HEK293 (cell line): Measurements from ENCODE around the gene RAC3.

Experiments
- CTCF ChIA-PET: fragments of 350-600 bp; formaldehyde crosslinking; extraction: SDS; loops from one replicate; lab custom pipeline; 2021; ENCODE audit warnings: antibody characterized with exemption; lab: Yijun Ruan, JAX
- POLR2A ChIA-PET: fragments of 300-600 bp; formaldehyde crosslinking; extraction: SDS; loops from one replicate; lab custom pipeline; 2020; ENCODE audit warnings: antibody characterized with exemption, inconsistent platforms; lab: Yijun Ruan, JAX
- H3K27ac ChIP-seq: fragments of 200-500 bp; sonication (Bioruptor generic); 2 replicates; pipeline ENCODE4 v1.5.1; 2014; ENCODE audit warnings: low read depth, low read length, control low read depth, inconsistent platforms; ENCODE audit errors: extremely low read depth
- H3K36me3 ChIP-seq, 2 experiments: fragments of 200-500 bp in 1 of 2; sonication (Bioruptor generic) in 1 of 2; 1 replicate in 1 of 2; 2 replicates in 1 of 2; pipeline ENCODE4 v1.5.1; 2014 to 2017; ENCODE audit warnings: inconsistent platforms in 2 of 2, low read length in 2 of 2; ENCODE audit not compliant: control insufficient read depth in 2 of 2, insufficient read depth in 1 of 2
- H3K4me1 ChIP-seq: fragments of 200-500 bp; sonication (Bioruptor generic); 2 replicates; pipeline ENCODE4 v1.5.1; 2014; ENCODE audit warnings: mild to moderate bottlenecking, low read length, inconsistent platforms; ENCODE audit not compliant: control insufficient read depth, insufficient read depth
- H3K4me3 ChIP-seq: 2 replicates; pipeline ENCODE4 v1.5.1; 2011; ENCODE audit warnings: low read depth, mild to moderate bottlenecking, control low read depth, low read length, moderate library complexity
- H3K9me3 ChIP-seq: fragments of 200-500 bp; sonication (Bioruptor generic); 2 replicates; pipeline ENCODE4 v1.5.1; 2014; ENCODE audit warnings: low read depth, low read length, inconsistent platforms; ENCODE audit not compliant: control insufficient read depth, insufficient read depth
- GLIS2 ChIP-seq: fragments of 450-650 bp; formaldehyde crosslinking; IDR thresholded peaks from 2 replicates; pipeline ENCODE4 v1.5.1; 2016; ENCODE audit warnings: missing biosample characterization, missing genetic modification characterization
- INSM2 ChIP-seq: fragments of 450-650 bp; formaldehyde crosslinking; IDR thresholded peaks from 2 replicates; pipeline ENCODE4 v1.5.1; 2016; ENCODE audit warnings: missing biosample characterization, missing genetic modification characterization
- ZBTB11 ChIP-seq: fragments of 450-650 bp; formaldehyde crosslinking; conservative IDR thresholded peaks from 2 replicates; pipeline ENCODE4 v1.5.1; 2016; ENCODE audit warnings: low read depth, missing biosample characterization, missing genetic modification characterization
- ZIC2 ChIP-seq: fragments of 450-650 bp; formaldehyde crosslinking; IDR thresholded peaks from 2 replicates; pipeline ENCODE4 v1.5.1; 2016; ENCODE audit warnings: missing biosample characterization, missing genetic modification characterization
- ZNF10 ChIP-seq: fragments of 450-650 bp; formaldehyde crosslinking; IDR thresholded peaks from 2 replicates; pipeline ENCODE4 v1.5.1; 2017; ENCODE audit warnings: missing biosample characterization, missing genetic modification characterization
- ZNF140 ChIP-seq: fragments of 450-650 bp; formaldehyde crosslinking; IDR thresholded peaks from 2 replicates; pipeline ENCODE4 v1.5.1; 2016; ENCODE audit warnings: missing biosample characterization, missing genetic modification characterization
- ZNF513 ChIP-seq: fragments of 450-650 bp; IDR thresholded peaks from 2 replicates; pipeline ENCODE4 v1.5.1; 2018; ENCODE audit warnings: missing biosample characterization, missing genetic modification characterization
- ZNF600 ChIP-seq: fragments of 450-650 bp; formaldehyde crosslinking; IDR thresholded peaks from 2 replicates; pipeline ENCODE4 v1.5.1; 2016; ENCODE audit warnings: missing biosample characterization, missing genetic modification characterization
- ZNF701 ChIP-seq: fragments of 450-650 bp; formaldehyde crosslinking; IDR thresholded peaks from 2 replicates; pipeline ENCODE4 v1.5.1; 2016; ENCODE audit warnings: missing biosample characterization, missing genetic modification characterization

RAC3 gene

GRCh38 chr17:82051776-82052637 lies 20.5 kb downstream of the RAC3 start, which contains the start of the genes GPS1 and RFNG (continued):
- TF ChIP-seq ZBTB11 (tag by site-specific recombination) = 0 out of 2 replicates have a peak, but pooled peaks have one; percentile 39

GRCh38 chr17:82052638-82053059 lies 21.2 kb downstream of the RAC3 start:
- no peaks in the 10 kb centered on the region for H3K9me3 ChIP-seq
- H3K4me3 ChIP-seq = peak overlapping the region; percentile 83
- H3K27ac ChIP-seq = peak overlapping the region; percentile 73
- peak; percentile 2; the same call in 1 of the 2 replicates for TF ChIP-seq ZIC2
- TF ChIP-seq GLIS2 (tag by site-specific recombination) = 0 out of 2 replicates have a peak, but pooled peaks have one; percentile 5
- TF ChIP-seq ZNF600 (tag by site-specific recombination) = peak; percentile 3; the same call in 1 of the 2 replicates
- TF ChIP-seq ZNF513 (tag by site-specific recombination) = no peak
- peaks cover 0 to 78% of the 10 kb centered on the region in 2 experiments; a peak in 2 of 3 replicates for H3K36me3 ChIP-seq
- H3K4me1 ChIP-seq = peaks cover 7% of the 10 kb centered on the region
- ChIA-PET CTCF (interaction anchor here (0.7 kb wide), 2 partner anchors 15 to 33 kb away, joined by 3 read pairs; partner anchors contain the start of gene DCXR), POLR2A (interaction anchor here (0.5 to 14.2 kb wide), 10 partner anchors 9 to 243 kb away, joined by 3 to 96 read pairs (median 4); partner anchors contain the start of genes DCXR, DUS1L, FASN and RAC3)

GRCh38 chr17:82053130-82053529 lies 21.7 kb downstream of the RAC3 start:
- POLR2A ChIA-PET = interaction anchor here (0.6 to 14.2 kb wide), 7 partner anchors 8 to 123 kb away, joined by 3 to 96 read pairs (median 4); partner anchors contain the start of genes CENPX, DCXR, LRRC45 and RAC3
- Histone ChIP-seq H3K4me1 (peaks cover 7% of the 10 kb centered on the region), H3K36me3 (peaks cover 0 to 78% of the 10 kb centered on the region in 2 experiments; a peak in 2 of 3 replicates), H3K4me3 (peak overlapping the region; percentile 83), H3K9me3 (no peaks in the 10 kb centered on the region), H3K27ac (peak overlapping the region; percentile 73)
- CTCF ChIA-PET = interaction anchor here (0.7 to 1.8 kb wide), 2 partner anchors 23 to 34 kb away, joined by 3 to 8 read pairs; no protein-coding TSS in a partner anchor
- TF ChIP-seq ZNF140 (tag by site-specific recombination) = no peak
- TF ChIP-seq ZNF701 = no peak
- no peak for TF ChIP-seq ZNF10 (tag by site-specific recombination)
- no peak for TF ChIP-seq INSM2
- peak; percentile 49; the same call in 1 of the 2 replicates for TF ChIP-seq GLIS2 (tag by site-specific recombination)
